GM19023 (cell line): ENCODE data around the gene DYDC1.
"Not testable (repeated sequence)": the region's sequence is repeated elsewhere in the genome, so short reads cannot be mapped to it uniquely, and the experiment has no call there.

Source experiments
- ATAC-seq: cut with Tn5 transposase; IDR thresholded peaks from one replicate; pipeline ENCODE4 v1.9.1; 2021; ENCODE audit warnings: mild to moderate bottlenecking, moderate library complexity; ENCODE audit not compliant: unreplicated experiment

Gene DYDC1

GRCh38 chr10:80356563-80356988, at the start of gene DYDC1, which contains the start of gene DYDC2:
Gene DYDC1, minus strand, starts transcription at chr10:80356755. Its CDS starts 4,154 bp downstream, at chr10:80352601.
Gene DYDC2, plus strand, starts transcription at chr10:80356781. Its CDS starts 5,663 bp downstream, at chr10:80362444.
- ATAC-seq, result no peak

GRCh38 chr10:80406204-80406603, 49.6 kb upstream of the DYDC1 start:
- no peak for ATAC-seq

DNA sequence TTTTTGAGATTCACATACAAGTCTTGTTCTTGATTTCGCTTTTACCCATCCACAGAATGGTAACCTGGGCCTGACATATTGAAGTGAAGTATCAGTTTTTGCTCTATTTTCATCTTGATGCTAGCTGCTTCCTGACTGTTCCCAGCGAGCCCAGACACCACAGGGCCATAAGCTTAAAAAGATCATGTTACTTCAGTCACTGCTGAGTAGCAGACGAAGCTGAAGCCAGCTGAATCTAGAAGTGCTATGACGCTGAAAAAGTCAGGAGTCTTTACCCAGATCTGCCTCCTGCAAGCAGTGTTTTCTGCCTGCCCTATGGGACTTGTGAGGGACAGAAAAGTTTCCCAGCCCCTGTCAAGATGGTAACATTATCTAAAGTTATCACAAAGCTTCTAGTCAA, 49.1 kb upstream of the DYDC1 start:
- no peak for ATAC-seq

- no peak for ATAC-seq
Measured at GRCh38 chr10:80405035-80405434, 48.5 kb upstream of the DYDC1 start.

DNA sequence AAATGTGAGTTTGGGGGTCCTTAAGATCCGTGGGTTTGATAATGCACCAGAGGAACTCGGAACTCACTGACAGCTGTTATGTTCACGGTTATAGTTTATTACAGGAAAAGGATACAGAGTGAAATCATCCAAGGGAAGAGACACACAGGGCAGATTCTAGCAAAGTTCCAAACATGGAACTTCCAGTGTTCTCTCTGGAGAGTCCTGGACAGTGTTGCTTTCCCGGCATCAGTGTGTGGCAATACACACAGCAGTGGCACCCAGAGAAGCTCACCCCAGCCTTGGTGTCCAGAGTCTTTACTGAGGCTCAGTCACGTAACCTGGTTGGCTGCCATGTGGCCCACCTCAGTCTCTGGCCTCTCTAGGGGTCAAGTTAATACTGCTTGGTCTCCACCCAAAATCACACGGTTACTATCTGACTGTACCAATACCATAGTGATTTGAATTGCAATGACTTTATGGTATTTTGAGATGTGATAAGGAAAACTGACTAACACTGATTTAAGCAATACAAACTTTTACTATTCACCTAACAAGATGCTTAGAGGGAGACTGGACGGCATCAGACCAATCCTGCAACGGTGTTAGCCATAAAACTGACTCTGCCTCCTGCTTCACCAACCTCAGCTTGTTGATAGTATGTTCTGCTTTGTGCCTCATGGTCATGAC, 43.7 kb upstream of the DYDC1 start:
- ATAC-seq, result no peak

DNA sequence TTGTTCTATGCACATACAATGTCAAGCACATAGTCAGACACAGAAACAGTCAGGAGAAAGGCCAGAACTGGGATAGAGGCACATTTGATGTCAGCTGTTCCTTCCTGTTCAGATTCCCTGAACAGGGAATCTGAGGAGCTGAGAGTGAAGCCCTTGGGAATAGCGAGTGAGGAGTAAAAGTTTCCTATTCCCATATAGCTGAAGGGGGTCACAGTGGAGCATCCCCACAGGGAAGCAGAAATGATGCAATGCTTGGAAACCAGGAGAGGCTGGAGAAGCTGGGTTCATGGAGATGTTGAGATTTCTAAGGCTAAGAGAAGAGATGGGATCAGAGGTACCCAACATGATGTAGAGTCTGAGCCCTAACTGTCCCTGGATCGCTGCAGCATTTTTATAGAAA, 40.5 kb upstream of the DYDC1 start:
- ATAC-seq, result no peak

GRCh38 chr10:80394358-80394916, 37.9 kb upstream of the DYDC1 start:
- ATAC-seq, result no peak

GRCh38 chr10:80392250-80392649, 35.7 kb upstream of the DYDC1 start:
- ATAC-seq, result no peak

DNA sequence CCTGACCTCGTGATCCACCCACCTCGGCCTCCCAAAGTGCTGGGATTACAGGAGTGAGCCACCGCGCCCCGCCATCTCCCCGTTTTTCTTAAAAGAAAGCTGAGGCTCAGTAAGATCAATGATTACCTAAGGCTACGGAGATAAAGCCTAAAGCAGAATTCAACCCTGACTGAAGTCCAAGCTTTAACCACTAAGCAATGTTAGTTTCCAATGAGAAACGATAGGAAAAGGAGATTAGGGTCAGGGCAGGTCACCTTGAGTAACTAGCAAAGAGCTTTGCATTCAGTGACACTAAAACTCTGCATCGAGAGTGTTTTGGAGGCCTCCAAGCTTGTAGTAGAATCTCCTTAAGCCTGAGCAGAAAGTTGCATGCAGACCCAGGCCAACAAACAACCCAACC, 34.2 kb upstream of the DYDC1 start:
- no peak for ATAC-seq

- ATAC-seq, result no peak
Measured at GRCh38 chr10:80382989-80383388, 26.4 kb upstream of the DYDC1 start.

GRCh38 chr10:80380185-80380584, 23.6 kb upstream of the DYDC1 start:
- no peak for ATAC-seq

GRCh38 chr10:80379701-80380100, 23.1 kb upstream of the DYDC1 start:
- no peak for ATAC-seq

DNA sequence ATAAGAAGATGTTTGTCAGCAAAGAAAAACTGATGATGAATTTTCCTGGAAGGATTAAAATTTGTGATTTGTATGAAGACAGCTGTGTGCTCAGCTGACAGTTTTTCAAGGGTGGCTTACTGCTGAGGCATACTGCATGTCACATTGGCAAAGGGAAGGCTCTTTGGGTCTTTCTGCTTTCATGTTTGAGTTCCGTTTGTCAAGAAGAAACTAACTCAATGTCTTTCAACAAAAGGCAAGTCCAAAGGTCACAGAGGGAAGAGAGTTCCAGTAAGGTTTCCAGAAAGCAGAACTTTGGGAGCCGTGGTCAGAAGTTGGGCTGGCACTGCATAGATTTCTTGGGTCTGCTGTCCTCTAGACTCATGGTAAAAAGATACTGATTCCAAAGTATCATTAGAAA, 16.9 kb upstream of the DYDC1 start:
- no peak for ATAC-seq

DNA sequence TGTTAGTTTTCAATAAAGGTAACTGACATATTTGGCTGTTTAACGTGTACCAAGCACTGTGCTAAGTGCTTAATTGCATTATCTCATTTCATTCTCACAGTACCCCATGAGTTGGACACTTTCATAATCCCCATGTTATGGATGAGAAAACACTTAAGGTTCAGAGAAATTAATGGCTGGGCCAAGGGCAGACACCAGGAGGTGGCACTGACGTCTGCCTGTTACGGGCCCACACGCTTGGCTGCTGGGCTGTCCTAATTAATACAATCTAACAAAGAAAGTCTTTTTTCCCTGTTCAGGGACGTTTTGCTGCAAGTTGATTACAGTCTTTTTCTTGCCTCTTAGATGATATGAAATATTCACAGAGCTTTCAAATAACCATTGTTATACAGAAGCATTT, 16.1 kb upstream of the DYDC1 start:
- no peak for ATAC-seq

DNA sequence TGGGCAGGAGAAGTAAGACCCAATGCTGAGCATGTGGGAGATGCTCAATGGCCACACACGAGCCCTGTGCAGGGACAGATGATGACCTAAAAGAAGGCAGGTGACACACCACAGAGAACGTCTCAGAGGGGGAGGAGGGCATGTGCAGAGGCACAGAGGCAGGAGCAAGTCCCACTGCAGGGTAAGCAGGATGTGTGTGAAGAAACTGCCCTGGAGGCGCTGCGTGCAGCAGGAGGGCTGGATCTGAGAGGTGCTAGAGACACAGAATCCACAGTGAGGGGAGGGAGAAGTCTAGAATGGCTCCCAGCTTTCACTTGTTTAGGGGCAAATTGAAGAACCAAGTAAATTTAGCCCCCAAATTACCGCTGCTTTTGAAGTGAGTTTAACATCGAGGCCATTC, 14.9 kb upstream of the DYDC1 start:
- no peak for ATAC-seq

DNA sequence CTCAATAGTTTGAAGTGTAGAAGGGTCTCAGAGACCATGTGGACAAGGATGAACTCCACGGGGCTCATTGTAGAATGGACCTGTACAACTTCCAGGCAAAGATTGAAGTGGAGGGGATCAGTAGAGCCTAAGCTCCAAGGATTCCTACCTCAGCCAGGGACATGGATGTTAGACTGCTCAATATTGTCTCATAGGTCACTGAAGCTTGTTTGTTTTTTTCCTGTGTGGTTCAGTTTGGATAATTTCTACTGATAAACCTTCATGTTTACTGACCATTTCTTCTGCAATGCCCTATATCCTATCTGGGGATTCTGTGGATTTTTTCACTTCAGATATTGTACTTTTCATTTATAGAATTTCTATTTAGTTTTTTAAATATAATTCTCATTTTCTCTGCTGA, 9.0 kb upstream of the DYDC1 start:
- no peak for ATAC-seq

DNA sequence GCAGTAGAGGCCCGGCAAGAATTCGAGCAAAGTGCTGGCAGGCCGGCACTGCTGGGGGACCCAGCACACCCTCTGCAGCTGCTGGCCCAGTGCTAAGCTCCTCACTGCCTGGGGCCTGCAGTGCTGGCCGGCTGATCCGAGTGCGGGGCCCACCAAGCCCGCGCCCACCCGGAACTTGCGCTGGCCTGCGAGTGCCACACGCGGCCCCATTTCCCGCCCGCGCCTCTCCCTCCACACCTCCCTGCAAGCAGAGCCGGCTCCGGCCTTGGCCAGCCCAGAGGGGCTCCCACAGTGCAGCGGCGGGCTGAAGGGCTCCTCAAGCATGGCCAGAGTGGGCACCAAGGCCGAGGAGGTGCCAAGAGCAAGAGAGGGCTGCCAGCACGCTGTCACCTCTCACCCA, 3.1 kb upstream of the DYDC1 start:
- ATAC-seq, result no peak

GRCh38 chr10:80358925-80359324, 2.4 kb upstream of the DYDC1 start:
- ATAC-seq, result not testable (repeated sequence)

DNA sequence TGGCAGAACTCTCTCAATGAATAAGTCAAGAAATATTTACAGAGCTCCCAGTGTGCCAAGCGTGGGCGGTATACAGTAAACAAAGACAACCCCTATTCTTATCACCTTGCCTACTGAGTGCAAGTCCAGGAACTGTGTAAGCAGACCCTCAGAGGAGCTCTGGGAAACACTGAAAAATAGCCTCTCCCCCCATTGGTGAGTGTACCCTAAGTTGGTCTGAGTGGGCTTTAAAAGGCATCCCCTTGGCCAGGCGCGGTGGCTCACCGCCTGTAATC, 1.2 kb upstream of the DYDC1 start:
- no peak for ATAC-seq

DNA sequence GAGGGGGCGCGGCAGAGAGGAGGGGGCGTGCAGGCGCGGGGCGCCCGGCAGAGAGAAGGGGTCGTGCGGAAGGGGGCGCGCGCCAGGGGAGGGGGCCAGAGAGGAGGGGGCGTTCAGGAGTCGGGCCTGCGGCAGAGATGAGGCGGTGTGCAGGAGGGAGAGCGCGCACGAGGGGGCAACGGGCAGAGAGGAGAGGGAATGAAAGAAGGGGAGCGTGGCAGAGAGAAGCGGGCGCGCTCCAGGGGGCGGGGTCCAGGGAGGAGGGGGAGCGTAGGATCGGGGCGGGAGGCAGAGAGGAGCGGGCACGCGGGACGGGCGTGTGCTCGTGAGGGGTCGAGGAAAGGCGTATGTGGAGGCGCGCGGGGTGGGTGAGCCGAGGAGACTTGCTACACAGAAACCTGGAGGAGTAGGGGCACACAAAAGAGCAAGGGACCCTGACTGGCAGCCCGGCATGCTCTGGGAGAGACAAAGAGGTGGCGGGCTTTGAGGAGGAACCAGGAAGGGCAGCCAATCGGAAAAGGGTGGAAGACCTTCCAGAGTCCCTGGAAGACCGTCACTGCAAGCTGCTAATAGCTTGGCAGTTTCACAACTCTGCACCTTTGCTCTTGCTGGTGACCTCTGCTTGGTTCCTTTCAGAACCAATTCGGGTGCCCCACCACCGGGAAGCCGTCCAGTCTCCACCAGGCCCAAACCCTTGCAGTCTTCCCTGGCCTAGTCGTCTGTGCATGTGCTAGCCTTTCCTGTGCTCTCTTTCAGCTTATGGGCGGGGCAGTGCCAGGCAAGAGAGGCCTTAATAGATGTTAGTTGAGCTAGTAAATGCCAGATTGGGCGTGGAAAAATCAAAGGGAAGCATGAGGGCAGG, 665 bp upstream of the DYDC1 start:
- ATAC-seq, result no peak

DNA sequence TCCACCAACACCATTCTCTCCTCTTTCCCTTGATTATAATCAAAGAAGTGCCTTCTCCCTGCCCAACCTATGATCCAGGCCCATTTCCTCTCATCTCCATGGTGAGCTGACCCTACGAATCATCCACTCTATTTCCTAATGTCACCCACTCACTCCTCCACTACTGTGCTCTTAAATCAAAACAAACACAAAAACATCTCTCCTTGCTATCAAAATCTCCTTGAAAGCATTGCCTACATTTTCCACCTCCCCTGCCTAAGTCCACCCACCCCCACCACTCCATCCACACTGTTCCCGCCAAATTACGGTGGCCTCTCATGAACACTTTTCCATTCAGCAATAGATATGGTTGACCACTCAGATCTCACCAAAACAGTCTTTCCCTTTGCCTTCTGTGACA, 5.3 kb downstream of the DYDC1 start:
- ATAC-seq, result no peak

DNA sequence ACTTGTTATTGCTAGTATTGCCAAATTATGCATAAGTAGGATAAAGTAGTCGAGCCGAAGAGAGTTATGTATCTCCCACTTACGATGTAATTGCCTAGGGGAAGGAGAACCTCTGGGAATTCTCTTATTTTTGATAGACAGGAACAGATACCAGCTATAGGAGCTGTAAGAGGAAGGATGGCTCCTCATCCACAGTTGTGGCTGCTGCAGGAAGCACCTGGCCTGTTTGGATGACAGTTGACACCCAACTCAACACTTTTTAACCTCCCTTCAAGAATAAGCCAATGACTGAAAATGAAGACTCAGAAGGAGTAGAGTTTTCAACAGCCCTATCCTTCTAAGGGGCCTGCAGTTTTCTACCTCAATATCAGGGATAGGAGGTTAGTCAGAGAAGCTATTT, 6.3 kb downstream of the DYDC1 start:
- no peak for ATAC-seq
